ENCODE measurements around the gene FASN.

DNA sequence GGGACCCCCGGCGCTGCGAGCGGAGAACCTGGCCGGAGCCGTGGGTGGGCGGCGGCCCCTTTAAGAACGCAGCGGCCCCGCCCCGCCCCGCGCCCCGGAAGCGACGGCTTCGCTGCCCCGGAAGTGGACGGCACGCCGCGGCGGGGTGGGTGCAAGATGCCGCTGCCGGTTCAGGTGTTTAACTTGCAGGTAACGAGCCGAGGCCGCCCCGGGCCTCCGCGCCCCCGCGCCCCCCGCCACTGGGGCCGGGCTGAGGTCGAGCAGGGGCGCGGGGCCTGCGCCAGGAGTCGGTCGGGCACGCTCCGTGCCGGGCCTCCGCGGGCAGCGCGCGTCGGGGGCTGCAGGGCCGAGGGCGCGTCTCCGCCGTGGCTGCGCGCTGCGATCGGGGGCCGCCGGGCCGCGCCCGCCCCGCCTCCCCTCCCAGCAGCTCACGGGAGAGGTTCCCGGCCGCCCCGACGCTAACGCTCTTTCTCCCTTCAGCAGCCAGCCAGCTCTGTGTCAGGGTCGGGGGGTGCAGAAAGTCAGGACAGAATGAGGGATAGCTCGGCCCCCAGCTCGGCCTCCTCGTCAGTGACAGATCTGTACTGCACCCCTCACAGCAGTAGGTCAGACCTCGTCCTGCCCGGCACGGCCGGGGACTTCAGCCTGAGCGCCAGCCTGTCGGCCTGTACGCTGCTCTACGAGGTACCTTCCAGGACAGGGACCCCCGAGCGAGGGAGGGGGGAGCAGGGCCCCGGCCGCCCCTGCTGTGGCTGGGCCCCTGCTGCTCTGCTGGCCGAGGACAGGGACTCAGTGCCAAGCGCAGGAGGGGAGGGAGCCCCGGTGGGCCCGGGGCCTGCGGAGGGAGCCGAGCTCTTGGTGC, 46.0 kb downstream of the FASN start, which contains the start of the genes GPS1 and RFNG:
- TF ChIP-seq GATA2 (IDR thresholded peaks at IDR 0.05; ENCODE audit: low read depth, low read length) = no peak
- TF ChIP-seq GATA3 (IDR thresholded peaks at IDR 0.05; ENCODE audit: low read depth, low read length) = no peak
